Activated CD4-positive, CD25-positive, alpha-beta regulatory T cell treated with anti-CD3 and anti-CD28 coated beads, Interleukin-2, amount 50 U/mL, for 16 hours (primary cell): ENCODE results near the gene NUAK1.

ENCODE experiments used
- DNase-seq: peaks from one replicate; pipeline ENCODE4 v3.0.0-alpha.2; 2020; ENCODE audit warnings: low read depth, low spot score

Gene NUAK1

DNA sequence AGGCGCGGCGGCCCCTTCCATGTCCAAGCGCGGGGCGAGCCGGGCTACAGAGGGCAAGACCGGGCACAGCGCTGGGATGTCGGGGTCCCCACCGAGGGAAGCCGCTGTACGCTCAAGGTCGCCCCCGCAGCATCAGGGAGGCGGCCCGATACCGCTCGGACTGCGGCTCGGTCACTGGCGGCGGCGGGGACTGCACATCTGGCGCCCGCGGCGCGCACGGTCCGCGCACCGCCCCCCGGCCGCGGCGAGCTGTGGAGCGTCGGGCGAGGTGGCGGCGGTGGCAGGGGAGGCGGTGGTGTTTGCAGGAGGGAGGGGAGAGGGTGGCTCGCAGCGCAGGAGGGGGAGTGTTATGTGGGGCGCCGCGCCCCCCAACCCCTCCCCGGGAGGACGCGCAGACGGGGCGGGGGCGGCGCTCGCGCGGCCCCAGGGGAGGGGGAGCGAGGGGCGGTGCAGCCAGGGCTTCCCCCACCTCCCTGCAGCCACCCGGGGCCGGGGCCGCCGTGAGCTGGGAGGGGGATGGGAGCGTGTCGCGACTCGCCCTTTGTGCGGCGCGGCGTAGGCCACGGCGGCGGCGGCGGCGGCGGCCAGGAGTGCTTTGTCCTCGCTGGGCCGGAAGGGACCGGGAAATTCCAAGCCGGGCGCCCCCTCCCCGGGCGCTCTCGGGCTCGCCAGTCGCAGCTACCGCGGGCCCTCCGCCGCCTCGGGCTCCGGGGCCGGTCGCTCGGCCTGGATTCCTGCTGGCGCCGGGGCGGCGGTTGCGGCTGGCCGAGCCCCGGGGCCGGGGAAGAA, at the start of gene NUAK1:
Gene NUAK1 (minus strand): TSS at position 322 of the 789 bp plus-strand sequence. CDS start 301 bp downstream, at position 21.
- DNase-seq, result no peak

DNA sequence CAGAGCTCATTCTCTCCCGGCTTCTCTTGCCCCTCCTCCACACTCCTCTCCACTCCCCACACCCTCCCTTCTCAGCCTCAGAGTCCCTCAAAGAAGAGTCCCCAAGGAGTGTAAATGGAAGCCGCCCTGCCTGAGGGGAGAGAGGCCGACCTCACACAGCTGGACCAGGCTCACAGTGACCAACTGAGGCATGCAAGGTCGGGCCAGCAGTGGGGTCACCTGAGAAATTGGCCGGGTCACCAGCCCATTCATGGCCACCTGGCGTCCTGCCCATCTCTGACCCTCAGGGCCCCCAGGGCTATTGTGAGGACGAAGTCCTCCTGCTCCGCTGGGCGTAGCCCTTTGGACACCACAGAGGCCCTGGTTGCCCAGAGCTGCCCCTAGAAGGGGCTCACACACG, 49.5 kb upstream of the NUAK1 start:
- DNase-seq, result no peak

DNA sequence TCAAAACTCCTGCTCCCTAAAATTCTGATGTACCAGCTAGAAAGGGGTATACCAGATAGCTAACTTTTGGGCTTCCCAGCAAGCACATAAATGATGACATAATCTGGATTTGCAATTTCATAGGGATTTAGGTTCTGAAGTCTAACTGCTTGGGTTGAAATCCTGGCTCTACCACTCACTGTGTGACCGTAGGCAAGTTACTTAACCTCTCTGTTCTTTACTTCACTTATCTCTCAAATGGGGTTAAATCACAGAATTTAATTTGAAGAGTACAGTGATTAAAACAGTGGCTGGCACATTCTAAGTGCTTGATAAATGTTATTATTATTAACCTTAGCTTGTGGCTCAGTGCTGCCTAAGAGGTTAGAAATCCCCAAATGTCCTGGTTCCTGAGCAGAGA, 49.1 kb upstream of the NUAK1 start:
- no peak for DNase-seq

DNA sequence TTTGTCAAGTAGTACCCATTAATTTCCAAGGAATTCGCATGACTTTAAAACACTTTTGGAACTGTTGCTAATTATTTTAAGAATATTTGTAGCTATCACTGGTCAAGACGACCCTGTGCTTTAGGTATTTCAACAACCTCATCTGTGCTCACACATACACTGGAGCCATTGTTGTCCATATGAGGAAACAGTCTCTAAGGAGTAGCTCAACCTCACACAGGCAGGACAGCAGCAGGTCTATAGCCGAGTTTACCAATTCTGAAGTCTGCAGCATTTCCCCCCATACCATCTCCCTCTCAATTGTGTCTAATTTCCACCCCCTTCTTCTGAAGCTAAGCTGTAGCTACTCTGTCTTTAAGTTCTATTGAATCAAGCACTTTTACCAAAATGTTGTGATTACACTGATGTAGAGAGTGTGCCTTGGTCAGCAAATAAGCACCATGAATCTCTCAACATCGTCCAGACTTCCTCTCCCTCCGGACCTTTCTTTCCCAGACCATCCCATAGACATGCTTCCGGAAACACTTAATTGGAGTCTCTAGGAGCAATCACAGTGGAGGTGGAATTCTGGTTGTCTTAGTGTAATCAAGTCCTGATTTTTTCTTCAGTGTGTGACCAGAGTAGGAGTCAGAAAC, 48.5 kb upstream of the NUAK1 start:
- DNase-seq, result no peak

DNA sequence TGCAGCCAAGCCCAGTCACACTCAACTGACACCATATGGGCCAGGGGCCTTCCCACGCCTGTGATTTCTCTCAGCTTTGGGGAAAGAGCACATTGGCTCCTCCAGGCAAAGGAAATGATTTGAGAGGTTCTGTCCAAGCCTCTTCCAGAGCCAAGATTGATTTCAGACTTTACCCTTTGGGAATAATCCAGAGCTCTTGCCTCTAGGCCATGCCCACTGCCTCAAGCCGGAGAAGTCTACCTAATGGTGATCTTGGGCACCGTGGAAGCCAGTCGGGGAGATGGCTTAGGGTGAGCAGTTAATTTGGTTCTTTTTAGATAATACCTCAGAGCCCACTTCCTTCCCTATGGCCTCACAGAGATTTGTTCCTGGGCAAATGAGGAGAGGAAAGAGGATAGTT, 45.0 kb upstream of the NUAK1 start:
- no peak for DNase-seq

DNA sequence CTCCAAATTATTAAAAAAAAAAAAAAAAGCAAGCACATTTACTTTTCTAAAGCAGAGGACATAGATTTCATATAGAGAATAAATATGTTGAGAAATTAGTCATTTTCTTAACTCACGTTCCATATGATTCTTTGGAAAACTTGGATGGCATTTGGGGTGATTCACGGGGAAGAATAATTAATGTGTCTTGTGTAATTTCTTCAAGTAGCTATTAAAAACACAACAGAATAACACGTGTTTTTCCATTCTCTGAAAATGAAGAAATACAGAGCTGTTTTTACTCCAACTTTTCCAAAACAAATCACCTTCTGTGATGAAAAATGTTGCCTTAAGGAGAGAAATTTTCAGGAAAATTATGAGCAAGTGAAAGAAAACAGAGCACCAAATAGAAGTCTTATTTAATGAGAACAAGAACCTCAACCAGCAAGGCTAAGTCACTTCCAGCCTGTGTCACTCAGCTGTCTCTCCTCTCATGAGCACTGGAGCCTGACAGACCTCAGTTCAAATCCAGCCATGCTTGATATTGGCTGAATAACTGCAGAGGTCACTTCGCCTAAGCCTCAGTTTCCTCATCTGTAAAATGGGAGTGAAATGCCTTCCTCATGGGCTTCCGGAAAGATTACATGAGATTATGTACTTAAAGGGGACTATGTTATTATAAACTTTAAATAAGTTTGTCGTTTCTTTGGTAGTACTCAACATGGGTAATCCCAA, 42.8 kb upstream of the NUAK1 start:
- no peak for DNase-seq

DNA sequence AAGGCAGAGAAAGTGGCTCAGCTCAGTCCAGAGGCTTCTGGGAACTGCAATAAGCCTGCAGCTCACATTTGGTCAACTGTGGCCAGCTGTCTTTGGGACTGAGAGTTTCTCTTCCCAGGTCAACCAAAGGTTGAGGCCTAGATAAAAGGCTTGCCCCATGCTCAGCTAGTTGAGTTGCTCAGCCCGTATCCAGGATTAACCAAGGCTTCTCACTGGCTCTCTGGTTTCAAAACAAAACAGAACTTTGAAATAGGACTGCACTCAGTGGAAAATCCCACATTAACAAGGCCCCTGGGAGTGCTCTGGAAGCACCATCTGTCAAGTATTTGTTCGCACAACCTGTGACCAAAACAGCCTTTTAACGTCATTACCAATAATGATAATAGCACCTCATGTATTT, 40.3 kb upstream of the NUAK1 start:
- DNase-seq, result no peak

DNA sequence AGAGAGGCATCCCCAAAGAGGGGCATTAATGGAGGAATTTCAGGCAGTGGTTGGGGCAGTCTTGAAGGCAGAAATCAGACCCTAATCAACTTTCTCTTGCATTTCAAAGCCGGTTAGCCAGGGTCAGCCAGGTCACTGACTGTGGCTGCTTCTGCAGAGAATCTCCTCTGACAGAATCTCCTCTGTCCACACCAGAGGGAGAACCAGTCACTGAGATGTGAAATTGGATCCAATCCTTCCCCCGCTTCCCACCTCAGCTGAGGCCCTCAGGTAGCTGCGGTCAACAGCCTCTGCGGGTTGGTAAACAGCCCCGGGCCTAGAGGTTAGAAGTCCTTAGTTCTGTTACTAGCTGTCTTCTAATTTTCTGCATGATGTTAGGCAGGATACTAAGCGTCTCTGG, 39.8 kb upstream of the NUAK1 start:
- no peak for DNase-seq

DNA sequence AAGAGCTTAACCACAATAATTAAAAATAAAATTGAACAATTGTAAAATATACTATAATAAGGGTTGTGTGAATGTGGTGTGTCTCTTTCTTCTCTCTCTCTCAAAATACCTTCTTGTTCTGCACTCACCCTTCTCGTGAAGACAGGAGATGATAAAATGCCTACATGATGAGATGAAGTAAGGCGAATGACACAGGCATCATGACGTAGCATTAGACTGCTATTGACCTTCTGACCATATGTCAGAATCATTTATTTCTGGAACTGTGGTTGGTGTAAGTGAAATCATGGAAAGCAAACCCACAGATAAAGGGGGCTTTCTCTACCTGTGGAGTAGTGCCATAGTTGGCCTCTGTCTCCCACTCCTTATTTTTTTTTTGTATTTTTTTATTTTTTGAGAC, 37.8 kb upstream of the NUAK1 start:
- DNase-seq, result no peak

DNA sequence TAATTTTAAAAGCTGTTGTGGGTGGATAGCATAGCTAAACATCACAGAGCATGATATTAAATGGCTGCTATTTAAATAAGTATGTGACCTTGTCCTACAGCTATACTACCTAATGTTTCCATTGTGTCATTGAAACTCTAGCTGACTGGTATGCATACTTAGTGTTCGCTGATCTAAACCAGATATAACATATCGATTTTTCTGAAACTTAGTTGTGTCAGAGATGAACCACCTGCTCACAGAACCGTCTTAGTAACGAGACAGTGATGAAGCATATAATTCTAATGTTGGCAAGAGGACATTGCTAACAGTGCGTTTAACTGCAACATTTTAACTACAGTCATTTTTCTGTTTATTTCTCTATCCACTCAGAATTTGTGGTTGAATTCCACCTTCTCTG, 36.1 kb upstream of the NUAK1 start:
- no peak for DNase-seq

DNA sequence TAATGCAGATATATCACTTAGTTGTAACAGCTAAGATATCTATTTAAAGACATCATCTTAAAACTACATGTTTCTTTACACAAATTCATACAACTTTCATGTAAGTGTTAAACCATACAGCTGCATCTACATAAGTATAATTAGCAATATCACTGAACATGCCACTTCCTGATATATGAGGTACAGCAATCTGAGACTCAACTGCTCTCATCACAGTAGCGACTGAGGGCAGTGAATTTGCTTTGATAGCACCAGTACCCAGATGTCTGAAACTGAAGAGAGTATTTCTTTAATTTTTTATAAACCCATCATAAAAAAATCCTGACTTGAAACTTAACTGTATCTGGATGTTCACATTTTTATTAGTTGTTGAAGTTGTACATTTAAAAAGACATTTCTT, 34.7 kb upstream of the NUAK1 start:
- DNase-seq, result no peak

DNA sequence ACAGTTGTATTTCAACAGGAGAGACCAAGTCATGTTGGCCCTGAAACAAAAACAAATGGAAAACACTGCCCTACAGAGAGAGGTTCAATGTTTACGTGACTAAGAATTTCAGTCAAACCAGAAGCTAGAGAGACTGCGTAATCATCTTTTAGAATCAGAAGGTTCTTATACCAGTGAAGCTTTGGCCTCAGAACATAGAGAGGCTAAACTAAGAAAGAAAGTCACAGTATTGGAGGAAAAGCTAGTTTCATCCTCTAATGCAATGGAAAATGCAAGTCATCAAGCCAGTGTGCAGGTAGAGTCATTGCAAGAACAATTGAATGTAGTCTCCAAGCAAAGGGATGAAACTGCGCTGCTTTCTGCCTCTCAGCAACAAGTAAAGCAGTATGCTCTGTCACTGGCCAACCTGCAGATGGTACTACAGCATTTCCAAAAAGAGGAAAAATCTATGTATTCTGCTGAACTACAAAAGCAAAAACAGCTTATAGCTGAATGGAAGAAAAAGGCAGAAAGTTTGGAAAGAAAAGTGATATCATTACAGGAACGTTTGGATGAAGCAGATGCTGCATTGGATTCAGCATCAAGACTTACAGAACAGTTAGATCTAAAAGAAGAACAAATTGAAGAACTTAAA, 32.5 kb upstream of the NUAK1 start:
- no peak for DNase-seq

DNA sequence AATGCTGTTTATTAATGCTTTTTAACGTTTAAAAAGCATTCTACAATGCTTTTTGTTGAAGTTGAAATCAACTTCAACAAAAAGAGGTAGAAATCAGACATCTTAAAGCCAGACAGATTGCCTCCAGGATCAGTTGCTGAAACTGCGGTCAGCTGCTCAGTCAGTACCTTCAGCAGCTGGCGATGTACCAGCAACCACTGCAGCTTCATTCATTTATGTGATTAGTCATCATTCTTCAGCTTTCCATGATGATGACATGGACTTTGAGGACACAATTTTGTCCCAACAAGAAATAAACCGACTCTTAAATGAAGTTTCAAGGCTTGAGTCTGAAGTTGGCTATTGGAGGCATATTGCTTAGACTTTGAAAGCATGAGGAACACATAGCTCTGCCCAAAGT, 31.5 kb upstream of the NUAK1 start:
- no peak for DNase-seq

DNA sequence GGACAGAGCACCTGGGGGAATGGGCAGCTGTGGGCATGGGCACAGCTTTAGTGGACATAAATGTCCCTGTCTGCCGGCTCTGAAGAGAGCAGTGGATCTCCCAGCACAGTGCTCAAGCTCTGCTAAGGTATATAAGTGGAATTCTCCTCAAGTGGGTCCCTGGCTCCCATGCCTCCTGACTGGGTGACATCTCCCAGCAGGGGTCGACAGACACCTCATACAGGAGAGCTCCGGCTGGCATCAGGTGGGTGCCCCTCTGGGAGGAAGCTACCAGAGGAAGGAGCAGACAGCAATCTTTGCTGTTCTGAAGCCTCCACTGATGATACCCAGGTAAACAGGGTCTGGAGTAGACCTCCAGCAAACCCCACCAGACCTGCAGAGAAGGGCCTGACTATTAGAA, 25.0 kb upstream of the NUAK1 start:
- no peak for DNase-seq

DNA sequence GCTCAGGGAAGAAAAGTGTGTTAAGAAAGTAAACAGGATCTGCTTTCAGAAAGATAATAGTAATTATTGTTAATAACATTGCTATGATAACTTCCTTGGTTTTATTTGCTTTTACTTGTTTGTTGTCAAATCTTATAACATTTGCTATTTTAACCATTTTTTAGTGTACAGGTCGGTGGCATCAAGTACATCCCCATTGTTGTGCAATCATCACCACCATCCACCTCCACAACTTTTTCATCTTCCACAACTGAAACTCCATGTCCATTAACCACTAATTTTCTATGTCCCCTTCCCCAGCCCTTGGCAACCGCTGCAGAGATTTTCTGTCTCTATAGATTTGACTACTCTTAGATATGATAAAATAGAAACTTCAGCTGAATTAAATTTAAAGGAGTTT, 22.7 kb upstream of the NUAK1 start:
- no peak for DNase-seq

DNA sequence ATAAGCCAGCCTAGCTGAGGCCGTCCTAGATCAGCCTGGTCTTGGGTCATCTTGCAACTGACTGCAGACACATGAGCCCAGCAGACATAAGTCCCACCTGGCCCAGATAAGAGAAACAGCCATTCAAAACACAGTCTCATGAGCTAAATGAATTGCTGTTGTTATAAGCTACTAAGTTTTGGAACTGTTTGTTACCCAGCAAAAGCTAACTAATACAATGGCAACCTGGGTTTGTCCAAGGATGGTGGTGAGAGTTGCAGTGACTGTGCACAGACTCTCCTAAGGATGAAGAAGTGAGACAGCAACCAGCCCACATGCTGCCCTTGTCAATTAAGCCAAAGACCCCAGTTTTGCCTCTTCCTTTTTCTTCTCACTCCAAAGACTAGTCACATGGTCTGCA, 22.2 kb upstream of the NUAK1 start:
- DNase-seq, result no peak

DNA sequence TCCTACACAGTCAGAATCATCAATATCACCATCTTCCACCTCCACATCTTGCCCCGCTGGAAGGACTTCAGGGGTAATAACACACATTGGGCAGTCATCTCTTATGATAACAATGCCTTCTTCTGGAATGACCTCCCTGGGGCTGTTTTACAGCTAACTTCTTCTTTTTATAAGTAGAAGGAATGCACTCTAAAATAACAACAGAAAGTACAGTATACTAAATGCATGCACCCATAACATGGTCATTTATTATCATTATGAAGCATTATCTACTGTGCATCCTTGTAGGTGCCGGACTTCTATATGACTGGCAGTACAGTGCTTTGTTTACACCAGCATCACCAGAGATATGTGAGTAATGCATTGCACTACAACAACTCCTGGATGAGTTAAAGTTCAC, 19.0 kb upstream of the NUAK1 start:
- no peak for DNase-seq

DNA sequence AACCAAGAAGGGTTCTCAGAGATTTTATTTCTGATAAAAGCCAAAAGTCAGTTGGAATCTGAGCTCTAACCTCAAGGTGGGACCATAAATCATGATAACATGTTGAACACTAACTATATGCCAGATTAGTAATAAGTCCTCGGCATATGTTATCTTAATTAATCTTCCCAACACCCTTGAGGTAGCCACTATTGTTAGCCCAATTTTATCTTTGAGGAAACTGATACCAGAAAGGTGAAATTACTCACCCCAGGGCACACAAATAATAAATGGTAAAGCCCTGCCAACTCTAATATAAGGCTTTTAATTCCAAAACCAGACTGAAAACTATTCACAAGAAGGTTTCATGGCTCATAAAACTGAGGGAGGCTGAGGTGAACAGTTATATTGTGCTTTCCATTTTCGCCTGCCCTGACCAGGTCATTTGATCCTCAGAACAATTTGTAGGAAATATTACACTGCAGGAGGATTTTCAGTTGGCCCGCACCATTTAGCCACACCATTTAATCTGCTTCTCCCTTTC, 16.1 kb upstream of the NUAK1 start:
- DNase-seq, result no peak

DNA sequence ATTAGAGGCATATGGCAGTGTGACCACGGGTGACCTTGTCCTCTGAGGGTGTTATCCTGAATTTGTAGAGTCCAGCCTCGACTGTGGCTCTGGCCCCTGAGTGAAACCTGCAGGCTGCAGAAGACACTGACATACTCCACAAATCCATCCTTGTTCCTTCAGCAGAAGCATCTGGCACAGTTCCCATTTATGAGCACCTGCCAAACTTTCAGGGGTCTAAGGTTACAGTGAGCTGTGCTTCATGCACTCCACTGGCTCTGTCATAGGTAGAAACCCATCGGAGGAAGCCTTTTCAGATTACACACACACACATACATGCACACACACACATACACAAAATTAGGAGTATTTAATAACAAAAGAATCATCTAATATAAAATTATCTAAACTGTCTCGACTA, 13.6 kb upstream of the NUAK1 start:
- no peak for DNase-seq

DNA sequence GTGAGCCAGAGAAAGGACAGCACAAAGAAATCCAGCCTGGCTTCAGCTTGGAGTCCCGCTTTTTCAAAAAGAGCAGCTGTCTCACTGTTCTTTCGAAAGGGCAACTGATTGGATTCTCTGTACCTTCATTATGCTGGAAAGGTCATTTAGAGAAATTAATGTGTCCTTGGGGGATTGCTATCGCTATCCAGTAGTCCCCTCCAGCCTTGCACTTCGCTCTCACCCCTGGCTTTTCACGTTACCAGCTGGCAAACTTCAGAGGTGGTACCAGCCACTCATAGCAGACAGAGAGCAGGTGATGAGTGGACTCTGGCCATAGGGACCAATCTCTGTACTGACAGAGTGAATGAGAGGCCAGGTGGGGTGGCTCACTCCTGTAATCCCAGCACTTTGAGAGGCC, 11.8 kb upstream of the NUAK1 start:
- DNase-seq, result no peak

DNA sequence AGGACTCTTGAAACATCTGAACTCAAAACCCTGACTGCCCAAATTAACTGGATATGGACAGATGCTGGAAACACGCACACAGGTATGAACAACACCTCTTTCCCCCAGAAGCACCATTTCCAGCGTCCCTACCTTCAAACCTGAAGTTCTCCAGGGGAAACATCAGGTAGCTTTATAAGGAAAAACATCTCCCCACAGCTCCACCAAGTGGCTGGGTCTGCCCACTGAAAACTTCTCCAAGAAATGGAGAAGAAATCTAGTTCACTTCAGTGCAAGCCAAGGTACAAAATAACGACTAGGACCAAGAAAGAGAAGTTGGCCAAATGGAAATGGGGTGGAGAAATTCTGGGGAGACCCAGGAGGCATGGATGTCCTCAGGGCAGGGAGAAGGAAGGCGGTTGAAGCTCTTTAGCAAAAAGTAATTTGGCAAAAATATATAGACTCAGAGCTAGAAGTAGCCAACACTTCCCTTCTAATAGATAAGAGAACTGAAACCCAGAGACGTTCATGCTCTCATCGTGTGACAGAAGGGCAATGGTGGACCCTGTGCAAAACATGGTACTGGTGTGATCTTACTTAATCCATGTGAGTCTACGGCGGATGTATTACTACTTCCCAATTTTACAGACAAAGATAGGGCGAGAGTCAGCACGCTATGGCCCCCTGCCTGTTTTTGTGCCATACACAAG, 10.5 kb upstream of the NUAK1 start:
- no peak for DNase-seq

DNA sequence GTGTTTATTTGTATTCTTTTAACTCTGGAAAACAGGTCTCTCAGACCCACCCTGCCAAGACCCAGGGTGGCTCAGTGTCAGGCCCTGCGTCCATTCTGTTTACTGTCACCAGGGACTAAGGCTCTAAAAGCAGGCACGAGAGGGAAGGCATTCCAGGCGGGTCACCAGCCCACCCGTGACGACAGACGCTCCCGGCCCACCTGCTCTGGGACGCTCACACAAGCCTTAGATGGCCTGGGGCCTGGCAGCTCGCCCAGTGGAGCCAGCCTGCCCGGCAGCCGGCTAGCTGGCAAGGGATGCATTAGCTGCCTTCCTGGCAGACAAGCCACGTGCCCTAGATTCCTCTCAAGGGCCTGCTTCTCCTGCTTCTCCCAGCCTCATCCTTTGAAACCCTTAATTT, 9.2 kb upstream of the NUAK1 start:
- DNase-seq, result no peak
